Measurements from ENCODE around the gene ME3.
"Not testable (repeated sequence)": the region's sequence is repeated elsewhere in the genome, so short reads cannot be mapped to it uniquely, and the experiment has no call there.

Gene ME3

GRCh38 chr11:86458294-86459001, 214.0 kb downstream of the ME3 start:
- no peak for DNase-seq

- DNase-seq, result peak; percentile 86
Observed at GRCh38 chr11:86456075-86456939, 216.1 kb downstream of the ME3 start.

- no peak for DNase-seq
Observed at GRCh38 chr11:86453290-86454030, 219.0 kb downstream of the ME3 start.

DNA sequence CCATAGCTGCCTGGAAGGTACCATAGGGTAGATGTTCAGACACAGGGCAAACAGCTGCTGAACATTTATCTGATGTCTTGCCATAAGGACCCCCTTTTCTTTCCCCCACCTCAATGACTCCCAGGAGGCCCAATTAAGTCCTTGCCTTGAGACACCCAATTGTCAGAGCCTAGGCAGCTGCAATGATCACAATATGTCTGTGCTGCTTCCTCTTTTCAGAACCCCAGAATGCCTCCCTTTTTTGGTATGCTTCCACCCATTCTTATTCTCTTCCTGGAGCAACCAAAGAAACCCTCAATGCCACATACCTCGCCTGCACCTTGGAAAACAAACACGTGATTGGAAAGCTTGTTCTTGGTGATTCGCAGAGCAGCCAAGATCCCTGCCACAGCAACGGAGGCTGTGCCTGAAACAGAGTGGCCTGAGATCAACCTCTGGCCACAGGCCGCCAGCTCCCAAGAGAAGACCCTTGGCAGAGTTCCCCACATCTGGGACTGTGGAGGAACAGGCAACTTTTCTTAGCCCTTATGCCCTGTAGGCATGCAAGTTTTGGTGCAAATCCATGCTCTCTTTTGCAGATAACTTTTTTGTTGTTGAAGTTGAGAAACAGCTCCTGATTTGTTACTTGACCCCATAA, 222.3 kb downstream of the ME3 start:
- no peak for DNase-seq

GRCh38 chr11:86447763-86448480, 224.5 kb downstream of the ME3 start:
- DNase-seq, result no peak

DNA sequence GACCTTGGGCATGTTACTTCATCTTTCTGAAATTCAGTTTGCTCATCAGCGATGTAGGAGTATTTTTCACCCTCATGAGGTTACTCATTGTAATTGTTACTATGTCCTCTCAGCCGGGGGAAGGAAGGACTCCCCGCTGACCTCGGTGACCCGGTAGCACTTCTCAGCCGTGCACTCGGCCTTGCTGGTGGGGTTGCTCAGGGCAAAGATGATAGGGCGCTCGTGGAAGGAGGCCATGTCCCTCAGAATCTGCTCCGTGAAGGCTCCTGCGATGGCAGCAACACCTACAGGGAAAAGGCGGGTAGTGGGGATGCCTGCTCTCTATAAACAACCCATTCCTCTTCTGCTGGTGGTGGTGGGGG, 225.5 kb downstream of the ME3 start:
- no peak for DNase-seq

DNA sequence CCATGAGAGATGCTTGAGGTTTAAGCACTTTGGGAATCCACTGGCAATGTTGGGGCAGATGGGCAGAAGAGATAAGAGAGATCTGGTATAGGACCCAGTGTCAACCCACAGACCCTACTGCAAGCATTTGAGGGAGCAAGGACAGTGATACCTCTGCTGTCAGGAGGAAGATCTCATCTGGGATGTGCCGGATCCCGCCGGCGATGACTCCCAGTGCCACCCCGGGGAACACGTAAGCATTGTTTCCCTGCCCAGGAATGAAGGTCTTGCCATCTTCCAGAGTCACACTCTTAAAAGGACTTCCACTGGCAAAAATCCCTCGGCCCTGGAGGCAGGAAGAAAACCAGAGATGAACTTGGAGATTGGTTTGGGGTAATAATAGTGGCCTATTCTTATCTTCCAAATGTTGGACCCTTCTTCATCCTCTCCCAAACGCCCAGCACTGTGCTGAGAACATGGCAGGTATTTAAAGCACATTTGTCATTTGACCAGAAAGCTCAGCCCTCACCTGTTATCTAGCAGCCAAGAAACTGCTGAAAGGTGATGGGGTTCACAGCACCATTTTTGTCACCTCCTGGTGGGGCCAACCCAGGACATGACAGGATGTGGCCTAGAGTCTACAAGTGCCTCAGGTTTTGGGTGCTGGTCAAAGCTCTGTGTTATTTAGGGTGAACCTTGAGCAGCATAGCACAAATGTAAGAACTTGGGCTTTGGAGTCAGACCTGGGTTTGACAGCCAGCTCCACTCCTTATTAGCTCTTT, 226.1 kb downstream of the ME3 start:
- no peak for DNase-seq

GRCh38 chr11:86444981-86445380, 227.4 kb downstream of the ME3 start:
- DNase-seq, result no peak

GRCh38 chr11:86443415-86443814, 229.0 kb downstream of the ME3 start:
- no peak for DNase-seq

DNA sequence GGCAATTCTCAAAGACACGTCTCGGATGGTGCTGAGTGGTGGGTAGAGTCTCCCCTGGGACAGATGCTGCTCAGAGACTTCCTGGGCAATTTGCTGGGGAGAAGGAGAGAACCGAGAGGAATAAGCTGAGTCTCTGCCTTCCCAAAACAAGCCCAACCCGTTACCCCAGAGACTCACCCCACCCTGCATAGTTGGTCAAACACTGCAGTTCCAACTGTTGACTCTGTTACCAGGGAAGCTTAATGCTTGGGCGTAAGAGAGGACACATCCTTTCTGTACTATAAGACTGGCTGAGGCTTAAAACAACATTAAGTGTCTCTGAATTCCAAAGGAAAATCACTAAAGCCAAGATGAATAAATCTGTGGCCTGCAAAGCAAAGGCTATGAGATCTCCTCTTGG, 229.6 kb downstream of the ME3 start:
- DNase-seq, result peak; percentile 41

DNA sequence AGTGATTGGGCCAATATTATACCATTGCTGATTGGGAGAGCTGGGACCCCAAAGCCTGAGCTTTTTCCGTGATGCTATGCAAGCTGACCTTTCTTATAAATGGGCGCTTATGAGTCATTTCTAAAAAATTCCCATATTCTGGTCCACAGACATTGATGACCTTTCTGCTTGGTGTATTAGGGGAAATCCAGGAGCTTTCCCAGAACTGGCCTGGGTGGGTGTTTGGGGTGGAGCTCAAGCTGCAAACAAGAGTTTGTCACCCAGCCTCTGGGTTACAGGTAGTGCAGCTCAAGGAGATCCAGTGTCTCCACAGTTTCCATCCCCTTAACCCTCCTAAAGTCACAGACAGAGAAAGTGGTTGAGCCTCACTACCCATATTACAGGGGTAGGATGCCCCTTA, 230.0 kb downstream of the ME3 start:
- DNase-seq, result no peak

DNA sequence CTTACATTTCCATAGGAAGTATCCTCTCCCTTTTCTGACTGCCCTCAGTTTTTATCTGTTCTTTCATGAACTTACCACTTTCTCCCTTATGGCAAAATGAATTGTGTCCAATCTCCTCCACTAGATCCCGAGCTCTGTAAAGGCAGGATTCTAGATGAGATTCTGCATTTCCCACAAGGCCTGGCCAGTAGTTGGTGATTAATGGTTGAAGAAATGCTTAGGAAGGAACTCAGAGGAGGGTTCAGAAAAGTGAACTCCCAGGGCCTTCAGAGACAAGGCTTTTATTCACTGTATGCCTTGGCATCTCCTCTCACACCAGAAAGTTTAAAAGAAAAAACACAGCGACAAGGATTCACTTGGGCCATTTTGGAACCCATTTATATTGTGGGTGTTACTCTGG, 231.6 kb downstream of the ME3 start:
- DNase-seq, result peak; percentile 30

DNA sequence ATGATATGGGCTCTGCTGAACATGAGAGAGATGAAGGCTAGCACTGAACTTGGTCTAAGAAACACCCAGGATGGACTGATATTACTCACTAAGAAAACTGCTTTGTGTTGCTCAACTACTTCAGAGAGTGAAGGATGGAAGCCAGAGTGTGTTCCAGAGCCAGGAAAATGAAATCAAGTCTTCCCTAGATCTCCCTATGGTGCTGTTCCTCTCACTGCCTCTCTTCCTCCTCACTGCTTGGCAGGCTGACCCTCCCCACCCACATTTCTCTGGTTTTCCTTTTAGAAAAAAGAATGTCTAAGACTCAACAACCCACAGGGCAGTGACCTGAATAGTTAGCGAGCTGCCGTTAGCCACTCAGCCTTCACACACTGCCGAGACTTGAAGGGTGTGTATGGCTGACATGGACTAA, 232.1 kb downstream of the ME3 start:
- DNase-seq, result peak; percentile 58

DNA sequence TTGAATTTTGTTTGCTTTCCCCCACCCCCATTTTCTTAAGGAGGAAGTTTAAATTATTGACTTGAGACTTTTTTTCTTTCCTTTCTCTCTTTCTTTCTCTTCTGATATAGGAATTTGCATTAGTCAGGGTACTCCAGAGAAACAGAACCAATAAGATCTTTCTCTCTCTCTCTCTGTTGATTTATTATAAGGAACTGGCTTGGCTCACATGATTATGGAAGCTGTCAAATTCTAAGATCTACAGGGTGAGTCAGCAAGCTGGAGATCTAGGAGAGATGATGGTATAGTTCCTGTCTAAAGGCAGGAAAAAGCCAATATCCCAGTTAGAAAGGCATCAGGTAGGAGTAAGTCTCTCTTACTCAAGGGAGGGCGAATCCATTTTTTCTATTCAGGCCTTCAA, 233.7 kb downstream of the ME3 start:
- DNase-seq, result peak; percentile 51

DNA sequence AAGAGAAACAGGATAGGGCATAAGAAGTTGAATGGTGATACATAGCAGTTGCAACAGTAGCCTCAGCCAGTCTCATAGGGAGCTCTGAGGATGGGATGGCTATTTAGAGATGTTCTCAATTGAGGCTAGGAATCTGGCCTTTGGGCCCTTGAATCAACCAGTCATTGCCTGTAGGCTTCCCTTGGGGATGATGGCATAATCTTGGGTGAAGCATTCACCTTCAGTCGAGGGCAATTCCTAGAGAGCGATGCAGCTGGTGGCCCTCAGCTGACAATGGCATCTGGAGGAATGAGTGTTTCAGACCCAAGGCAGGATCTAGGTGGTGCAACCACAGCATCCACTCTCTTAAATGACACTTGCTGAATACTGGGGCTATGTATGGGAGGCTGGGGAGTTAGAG, 236.7 kb downstream of the ME3 start:
- DNase-seq, result no peak

GRCh38 chr11:86433361-86434095, 238.9 kb downstream of the ME3 start:
- DNase-seq, result not testable (repeated sequence)

DNA sequence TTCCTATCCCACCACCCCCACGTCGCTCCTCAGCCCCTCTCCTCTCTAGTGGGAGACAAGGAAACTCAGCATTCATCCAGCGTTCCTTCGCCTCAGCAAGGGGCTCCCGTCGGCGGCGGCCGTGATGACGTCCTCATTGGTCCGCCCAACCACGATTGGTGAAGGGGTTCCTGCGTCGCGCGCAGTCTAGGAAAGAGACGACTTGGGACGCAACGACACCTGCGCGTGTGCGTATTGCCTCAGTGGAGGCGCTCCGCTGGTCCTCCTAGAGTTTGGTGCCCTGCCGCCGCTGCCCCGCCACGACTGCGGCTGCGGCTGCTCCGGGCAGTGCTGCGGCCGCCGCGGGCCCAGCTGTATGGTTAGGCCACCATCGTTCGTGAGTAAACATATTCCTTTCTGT, 241.2 kb downstream of the ME3 start:
- DNase-seq, result no peak

DNA sequence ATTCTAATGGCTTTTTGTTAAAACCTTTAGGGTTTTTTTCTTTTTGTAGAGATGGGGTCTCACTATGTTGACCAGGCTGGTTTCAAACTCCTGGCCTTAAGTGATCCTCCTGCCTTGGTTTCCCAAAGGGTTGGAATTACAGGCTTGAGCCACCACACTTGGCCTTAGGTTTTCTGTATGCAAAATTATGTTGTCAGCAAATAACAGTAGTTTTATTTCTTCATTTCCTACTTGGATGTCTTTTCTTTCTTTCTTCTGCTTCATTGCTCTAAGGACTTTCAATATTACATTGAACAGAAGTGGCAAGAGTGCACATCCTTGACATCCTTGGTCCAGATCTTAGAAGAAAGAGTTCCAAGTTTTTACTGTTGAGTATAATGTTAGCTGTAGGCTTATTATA, 245.0 kb downstream of the ME3 start:
- DNase-seq, result no peak

GRCh38 chr11:86423488-86423887, 248.9 kb downstream of the ME3 start:
- not testable (repeated sequence) for DNase-seq

GRCh38 chr11:86422371-86422770, 250.0 kb downstream of the ME3 start:
- DNase-seq, result no peak

- DNase-seq, result no peak
Observed at GRCh38 chr11:86421946-86422345, 250.5 kb downstream of the ME3 start.

Measured in fibroblast of skin of scalp (primary cell).